ENCODE results near the gene TRIM9. TPM values are rescaled to one million over a fixed set of nuclear protein-coding genes. Genes with fewer than 3 reads are reported as not detected.

TRIM9 gene
- total RNA-seq, 2 donors from 2014 or later, result 0.46 to 6.5 TPM

DNA sequence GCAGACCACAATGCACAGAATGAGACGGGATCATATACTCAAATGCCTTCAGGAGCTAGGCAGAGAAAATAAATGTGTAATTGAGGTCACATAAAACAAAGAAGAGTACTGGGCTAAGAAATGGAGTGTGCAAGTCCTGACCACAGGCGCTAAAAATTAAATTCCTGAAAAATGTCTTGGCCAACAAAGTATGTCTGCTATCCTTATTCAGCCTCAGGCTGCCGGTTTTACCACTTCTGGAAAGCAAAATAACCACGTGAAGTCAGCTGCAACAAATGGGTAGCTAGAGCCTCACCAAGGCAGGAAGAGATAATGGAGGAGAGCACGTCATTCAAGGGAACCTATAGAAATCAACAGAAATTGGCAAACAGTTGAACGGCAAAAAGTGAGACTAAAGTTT, 153.8 kb downstream of the TRIM9 start:
- intact Hi-C loops (cut with DNase I), result no loop called here
- H3K9me3 ChIP-seq, result no peaks in the 10 kb centered on the region
- no peak overlapping the region for H3K27ac ChIP-seq
- no peaks in the 10 kb centered on the region for H3K27me3 ChIP-seq (replicated peaks; ENCODE audit: insufficient read depth)
- TF ChIP-seq POLR2A (IDR thresholded peaks at IDR 0.05) (no peak), POLR2AphosphoS5 (IDR thresholded peaks at IDR 0.05) (no peak)
- TF ChIP-seq, protein P1, sequence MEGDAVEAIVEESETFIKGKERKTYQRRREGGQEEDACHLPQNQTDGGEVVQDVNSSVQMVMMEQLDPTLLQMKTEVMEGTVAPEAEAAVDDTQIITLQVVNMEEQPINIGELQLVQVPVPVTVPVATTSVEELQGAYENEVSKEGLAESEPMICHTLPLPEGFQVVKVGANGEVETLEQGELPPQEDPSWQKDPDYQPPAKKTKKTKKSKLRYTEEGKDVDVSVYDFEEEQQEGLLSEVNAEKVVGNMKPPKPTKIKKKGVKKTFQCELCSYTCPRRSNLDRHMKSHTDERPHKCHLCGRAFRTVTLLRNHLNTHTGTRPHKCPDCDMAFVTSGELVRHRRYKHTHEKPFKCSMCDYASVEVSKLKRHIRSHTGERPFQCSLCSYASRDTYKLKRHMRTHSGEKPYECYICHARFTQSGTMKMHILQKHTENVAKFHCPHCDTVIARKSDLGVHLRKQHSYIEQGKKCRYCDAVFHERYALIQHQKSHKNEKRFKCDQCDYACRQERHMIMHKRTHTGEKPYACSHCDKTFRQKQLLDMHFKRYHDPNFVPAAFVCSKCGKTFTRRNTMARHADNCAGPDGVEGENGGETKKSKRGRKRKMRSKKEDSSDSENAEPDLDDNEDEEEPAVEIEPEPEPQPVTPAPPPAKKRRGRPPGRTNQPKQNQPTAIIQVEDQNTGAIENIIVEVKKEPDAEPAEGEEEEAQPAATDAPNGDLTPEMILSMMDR (IDR thresholded peaks at IDR 0.05), result no peak
- H3K36me3 ChIP-seq, result no peaks in the 10 kb centered on the region
- H3K4me1 ChIP-seq (replicated peaks), result no peaks in the 10 kb centered on the region
- no peak for DNase-seq (ENCODE audit: low spot score)
- 86% methylated on average over 6 of the region's 6 CpGs for WGBS
- H3K4me3 ChIP-seq, result no peak overlapping the region

DNA sequence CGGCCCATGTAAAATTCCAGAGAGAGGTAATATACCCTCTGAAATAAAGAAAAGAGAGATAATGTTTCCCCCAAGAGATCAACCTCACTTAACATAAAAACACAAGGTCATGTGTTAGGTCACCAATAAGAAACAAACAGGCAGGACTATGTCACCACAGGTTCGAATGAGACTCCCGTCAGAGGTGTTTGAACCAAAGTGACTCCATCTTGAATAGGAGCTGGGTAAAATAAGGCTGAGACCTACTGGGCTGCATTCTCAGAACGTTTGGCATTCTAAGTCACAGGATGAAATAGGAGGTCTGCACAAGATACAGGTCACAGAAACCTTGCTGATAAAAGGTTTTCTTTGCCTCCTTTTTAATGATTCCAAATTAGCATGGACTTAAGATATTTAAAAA, 157.1 kb downstream of the TRIM9 start:
- DNase-seq (ENCODE audit: low spot score), result no peak
- Histone ChIP-seq H3K9me3 (no peaks in the 10 kb centered on the region), H3K4me1 (replicated peaks) (no peaks in the 10 kb centered on the region), H3K27me3 (replicated peaks; ENCODE audit: insufficient read depth) (no peaks in the 10 kb centered on the region), H3K36me3 (no peaks in the 10 kb centered on the region), H3K4me3 (no peak overlapping the region), H3K27ac (no peak overlapping the region)
- intact Hi-C loops (cut with DNase I), result no loop called here
- TF ChIP-seq POLR2AphosphoS5 (IDR thresholded peaks at IDR 0.05) (no peak), POLR2A (IDR thresholded peaks at IDR 0.05) (no peak)
- TF ChIP-seq, protein P1 (IDR thresholded peaks at IDR 0.05), result no peak
- WGBS, result 89% methylated on average over 4 of the region's 4 CpGs

DNA sequence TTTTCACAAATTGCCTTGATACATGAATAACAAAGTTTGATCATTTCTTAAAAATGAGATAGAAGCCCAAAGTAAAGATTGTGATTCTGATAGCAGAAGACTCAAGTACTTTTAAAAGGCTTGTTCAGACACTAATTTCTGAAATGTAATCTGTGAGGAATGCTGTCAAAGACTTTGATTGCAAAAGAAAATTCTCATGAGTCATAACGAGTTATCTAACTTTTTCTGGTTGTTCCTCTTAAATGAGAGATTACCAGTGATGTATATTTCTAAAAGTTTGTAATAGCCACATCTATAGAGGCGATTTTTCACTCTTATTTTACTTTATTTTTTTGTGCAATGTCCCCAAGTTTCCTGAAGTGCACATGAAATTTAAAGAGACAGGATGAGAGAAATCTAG, 157.6 kb downstream of the TRIM9 start:
- no peaks in the 10 kb centered on the region for H3K27me3 ChIP-seq (replicated peaks; ENCODE audit: insufficient read depth)
- DNase-seq (ENCODE audit: low spot score), result no peak
- no peak overlapping the region for H3K27ac ChIP-seq
- no peaks in the 10 kb centered on the region for H3K9me3 ChIP-seq
- H3K4me3 ChIP-seq, result no peak overlapping the region
- no peaks in the 10 kb centered on the region for H3K4me1 ChIP-seq (replicated peaks)
- 68% methylated on average over 2 of the region's 2 CpGs for WGBS
- H3K36me3 ChIP-seq, result no peaks in the 10 kb centered on the region
- intact Hi-C loops (cut with DNase I), result no loop called here
- TF ChIP-seq, protein P1 (IDR thresholded peaks at IDR 0.05), result no peak
- no peak for TF ChIP-seq POLR2A (IDR thresholded peaks at IDR 0.05)

DNA sequence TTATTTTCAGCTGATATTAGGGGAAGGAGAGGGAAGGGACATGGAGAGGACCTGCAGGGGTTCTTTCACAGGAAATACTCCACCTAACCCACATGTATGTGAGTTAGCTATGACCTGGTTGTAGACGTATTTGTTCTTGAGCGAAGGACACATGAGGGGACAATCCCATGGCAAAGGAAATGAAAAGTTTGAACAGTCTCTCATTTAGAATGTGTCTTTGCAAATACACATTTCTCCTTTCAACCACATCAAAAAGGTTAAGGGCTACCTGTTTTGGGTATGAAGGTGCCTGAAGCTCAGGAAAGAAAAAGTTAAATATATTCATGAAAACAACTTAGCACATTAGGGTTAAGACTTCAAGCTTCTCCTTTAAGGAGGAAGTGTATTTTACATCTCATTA, 158.0 kb downstream of the TRIM9 start:
- Histone ChIP-seq H3K27ac (no peak overlapping the region), H3K4me1 (replicated peaks) (no peaks in the 10 kb centered on the region), H3K36me3 (no peaks in the 10 kb centered on the region), H3K4me3 (no peak overlapping the region), H3K27me3 (replicated peaks; ENCODE audit: insufficient read depth) (no peaks in the 10 kb centered on the region), H3K9me3 (no peaks in the 10 kb centered on the region)
- no peak for DNase-seq (ENCODE audit: low spot score)
- intact Hi-C loops (cut with DNase I), result no loop called here
- TF ChIP-seq, protein P1 (IDR thresholded peaks at IDR 0.05), result no peak
- TF ChIP-seq POLR2A (IDR thresholded peaks at IDR 0.05) (no peak), POLR2AphosphoS5 (IDR thresholded peaks at IDR 0.05) (no peak)
- 88% methylated on average over 2 of the region's 2 CpGs for WGBS

DNA sequence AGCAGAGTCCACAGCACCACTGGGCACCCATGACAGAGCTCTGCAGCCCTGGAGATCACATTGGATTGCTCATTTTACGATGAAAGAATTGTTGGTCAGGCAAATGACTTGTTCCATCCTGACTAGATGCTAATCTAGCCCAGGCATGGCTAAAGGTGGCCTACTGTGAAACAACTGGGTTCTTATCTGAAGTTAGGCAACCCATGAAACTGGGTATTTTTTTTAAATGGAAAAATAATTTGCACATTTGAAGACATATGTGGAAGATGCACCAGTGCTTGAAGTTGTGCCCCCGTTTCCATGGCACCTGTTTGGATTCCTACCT, 158.9 kb downstream of the TRIM9 start:
- Histone ChIP-seq H3K27ac (no peak overlapping the region), H3K9me3 (no peaks in the 10 kb centered on the region), H3K4me1 (replicated peaks) (no peaks in the 10 kb centered on the region), H3K27me3 (replicated peaks; ENCODE audit: insufficient read depth) (no peaks in the 10 kb centered on the region), H3K4me3 (no peak overlapping the region), H3K36me3 (no peaks in the 10 kb centered on the region)
- intact Hi-C loops (cut with DNase I), result no loop called here
- 78% methylated on average over 2 of the region's 2 CpGs for WGBS
- no peak for DNase-seq (ENCODE audit: low spot score)
- TF ChIP-seq, protein P1 (IDR thresholded peaks at IDR 0.05), result no peak
- no peak for TF ChIP-seq POLR2AphosphoS5 (IDR thresholded peaks at IDR 0.05)
- TF ChIP-seq POLR2A (IDR thresholded peaks at IDR 0.05), result no peak
